DMS 273 (cell line): ENCODE measurements around the gene TLX2.

ENCODE experiments used
- DNase-seq: peaks from one replicate; lab custom pipeline; 2025; ENCODE audit not compliant: unreplicated experiment; lab: John Stamatoyannopoulos, UW

TLX2 gene

GRCh38 chr2:74531666-74532065, 17.4 kb downstream of the TLX2 start:
- no peak for DNase-seq

GRCh38 chr2:74532222-74532621, 18.0 kb downstream of the TLX2 start:
- DNase-seq, result peak; percentile 62

DNA sequence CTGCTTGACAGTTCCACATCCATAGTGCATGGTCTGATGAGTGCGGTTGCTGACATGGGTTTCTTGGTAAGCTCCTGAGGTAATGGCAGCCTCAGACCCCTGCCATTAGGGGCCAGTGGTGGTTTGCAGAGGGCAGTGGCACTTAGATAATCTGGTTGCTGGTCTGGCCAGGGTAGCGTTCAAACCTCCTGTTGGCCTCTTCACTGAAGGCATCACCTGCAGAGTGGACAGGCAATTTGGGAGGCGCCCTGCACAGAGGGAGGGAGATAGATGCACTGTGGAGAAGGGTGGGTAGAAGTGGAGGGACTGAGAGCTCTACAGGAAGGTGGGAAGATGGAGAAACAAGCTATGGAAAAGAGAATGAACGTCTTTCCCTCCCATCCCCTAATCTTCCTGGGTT, 19.2 kb downstream of the TLX2 start:
- DNase-seq, result no peak

GRCh38 chr2:74534411-74534810, 20.2 kb downstream of the TLX2 start:
- DNase-seq, result no peak

- no peak for DNase-seq
Measured at GRCh38 chr2:74535440-74535965, 21.3 kb downstream of the TLX2 start.

- DNase-seq, result no peak
Measured at GRCh38 chr2:74536166-74536950, 22.1 kb downstream of the TLX2 start.

DNA sequence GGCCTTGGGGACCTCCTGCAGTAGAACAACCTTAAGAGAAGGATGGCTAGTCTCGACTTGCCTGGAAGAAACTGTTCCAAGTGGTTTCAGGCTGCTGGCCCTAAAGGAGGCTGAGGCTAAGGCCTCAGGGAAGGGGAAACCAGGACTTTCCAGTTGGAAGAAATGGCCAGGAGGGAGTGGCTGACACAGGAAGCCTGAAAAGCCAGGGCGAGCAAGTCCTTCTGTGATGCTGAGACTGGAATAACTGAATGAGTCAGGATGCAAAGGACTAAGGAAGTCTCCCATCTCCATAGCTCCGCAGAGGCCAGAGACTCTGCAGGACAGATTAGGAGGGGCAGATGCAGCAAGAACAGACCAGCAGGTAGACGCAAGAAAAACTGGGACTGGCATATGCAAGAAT, 22.9 kb downstream of the TLX2 start:
- no peak for DNase-seq

GRCh38 chr2:74538881-74539339, 24.7 kb downstream of the TLX2 start:
- DNase-seq, result no peak

DNA sequence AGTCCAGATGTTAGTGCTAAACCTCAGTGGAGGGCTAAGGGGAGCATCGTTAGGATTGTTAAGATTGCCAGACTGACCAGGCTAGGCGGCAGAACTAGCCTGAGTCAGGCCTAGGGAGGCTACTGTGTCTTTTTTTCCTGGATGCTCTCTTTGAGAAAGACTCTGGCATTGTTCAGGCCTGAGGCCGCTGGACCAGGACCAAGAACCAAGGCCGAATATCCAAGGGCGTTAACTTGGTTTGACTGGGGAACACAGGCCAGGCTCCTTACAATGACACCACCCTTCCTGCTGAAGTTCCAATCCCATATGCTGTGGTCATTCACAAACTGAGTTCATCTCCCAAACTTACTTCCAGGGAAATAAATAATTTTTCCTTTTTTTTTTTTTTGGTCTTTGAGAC, 26.0 kb downstream of the TLX2 start:
- no peak for DNase-seq

- DNase-seq, result no peak
Measured at GRCh38 chr2:74542978-74543377, 28.7 kb downstream of the TLX2 start.

GRCh38 chr2:74544634-74545033, 30.4 kb downstream of the TLX2 start:
- DNase-seq, result no peak

DNA sequence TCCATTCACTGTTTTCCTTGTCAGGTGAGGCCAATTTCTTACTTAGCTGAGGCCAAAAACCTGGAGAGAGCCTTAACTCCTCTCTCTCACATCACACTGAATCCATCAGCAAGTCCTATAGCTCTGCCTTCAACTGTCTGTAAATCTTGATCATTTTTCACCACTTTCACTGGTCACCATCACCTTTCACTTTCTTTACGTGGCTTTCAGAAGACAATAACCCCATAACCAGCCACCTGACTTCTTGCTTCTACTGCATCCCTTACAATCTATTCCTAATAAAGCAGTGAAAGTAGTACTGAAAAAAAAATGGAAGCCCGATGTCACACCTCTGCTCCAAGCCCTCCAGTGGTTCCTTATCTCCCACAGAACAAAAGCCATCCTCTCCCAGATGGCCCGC, 31.8 kb downstream of the TLX2 start:
- no peak for DNase-seq

DNA sequence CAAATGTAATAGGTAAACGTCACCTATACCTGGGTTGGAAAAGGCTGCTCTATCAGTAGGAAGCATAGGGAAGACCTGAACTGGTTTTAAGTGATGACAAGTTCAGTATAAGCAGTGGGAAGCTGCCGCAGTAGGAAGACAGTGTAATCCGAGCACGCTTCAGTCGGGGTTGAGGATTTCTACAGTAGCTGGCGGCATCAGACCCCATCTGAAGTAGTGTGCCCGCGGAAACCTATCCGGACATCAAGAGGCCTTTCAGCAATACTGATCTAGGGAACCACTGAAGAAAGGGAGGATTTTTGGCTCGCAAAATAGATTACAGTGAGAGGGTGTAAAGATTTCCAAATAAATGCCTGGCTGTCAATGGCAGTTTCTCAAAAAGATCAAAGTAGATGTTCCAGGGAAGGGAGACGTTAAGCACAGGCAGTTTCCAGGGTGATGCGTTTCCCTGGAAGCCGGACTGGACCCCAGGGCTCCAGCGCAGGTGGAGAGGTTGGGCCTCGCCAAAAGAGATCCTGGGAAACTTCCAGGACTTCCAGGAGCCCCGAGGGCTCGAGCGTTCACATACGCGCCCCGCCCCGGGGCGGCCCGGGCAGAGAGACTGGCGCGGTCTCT, 34.1 kb downstream of the TLX2 start:
- DNase-seq, result peak; percentile 92

DNA sequence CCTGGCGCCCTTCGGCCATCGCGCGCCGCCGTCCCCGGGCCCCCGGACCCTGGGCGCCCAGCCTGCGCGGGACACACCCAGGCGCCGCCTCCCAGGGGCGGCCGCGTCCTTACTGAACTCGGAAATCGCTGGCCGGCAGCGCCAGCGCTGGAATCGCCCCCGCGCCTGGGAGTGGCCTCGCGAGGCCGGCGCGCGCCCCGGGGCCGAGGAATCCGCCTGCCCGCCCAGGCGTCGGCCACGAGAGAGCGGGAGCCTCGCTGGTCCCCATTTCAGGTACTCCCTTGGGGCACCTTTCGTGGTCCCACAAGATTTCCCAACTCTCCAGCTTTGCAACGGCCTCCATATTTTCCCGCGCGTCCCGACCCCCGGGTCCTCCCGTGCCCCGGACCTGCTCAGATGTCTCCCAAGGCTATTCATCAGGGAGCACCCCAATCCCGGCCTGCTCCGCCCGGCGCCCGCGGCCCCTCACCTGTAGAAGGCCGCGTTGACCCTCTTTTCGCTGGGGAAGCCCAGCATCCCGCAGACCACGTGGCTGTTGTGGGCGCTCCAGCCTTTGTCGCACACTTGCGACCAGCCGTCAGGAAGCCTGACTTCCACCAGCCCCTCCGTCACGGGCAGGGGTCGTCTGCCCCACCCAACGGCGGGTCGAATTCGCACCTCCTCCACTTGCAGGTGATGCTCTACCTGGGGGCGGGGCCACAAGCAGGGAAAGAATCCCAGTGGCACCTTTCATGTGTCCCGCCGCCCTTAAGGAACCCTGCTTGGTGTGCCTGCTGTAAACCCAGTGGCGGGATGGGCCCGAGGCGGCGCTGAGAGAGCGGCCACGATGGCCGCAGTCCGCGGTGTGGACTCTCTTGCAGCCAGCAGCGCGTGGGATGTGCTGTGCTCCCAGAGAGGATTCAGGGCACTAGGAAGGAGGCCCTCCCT, 34.9 kb downstream of the TLX2 start:
- DNase-seq, result peak; percentile 92

DNA sequence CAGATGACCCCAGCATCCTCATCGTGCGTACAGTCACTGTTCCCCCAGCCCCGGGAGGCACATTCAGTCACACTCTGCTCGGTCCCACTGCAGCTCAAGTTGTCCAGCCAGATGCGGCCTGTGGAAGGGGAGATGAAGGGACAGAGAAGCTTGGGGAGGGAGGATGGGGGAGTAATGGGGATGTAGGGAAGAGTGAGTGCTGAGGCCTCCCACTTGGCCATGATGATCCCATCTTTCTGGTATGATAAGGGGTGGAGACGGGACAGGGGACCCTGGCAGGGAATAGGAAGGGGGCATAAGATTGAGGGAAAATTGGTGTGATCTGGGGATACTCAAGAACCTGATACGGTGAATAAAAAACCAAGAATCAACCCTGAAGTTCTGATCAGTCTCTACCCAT, 36.0 kb downstream of the TLX2 start:
- DNase-seq, result no peak

GRCh38 chr2:74551530-74551929, 37.3 kb downstream of the TLX2 start:
- DNase-seq, result no peak

GRCh38 chr2:74551942-74552913, 38.0 kb downstream of the TLX2 start:
- peak; percentile 31 for DNase-seq

GRCh38 chr2:74552914-74553811, 38.9 kb downstream of the TLX2 start:
- DNase-seq, result peak; percentile 65
